ENCODE results near the gene DMGDH.
"Not testable (repeated sequence)": the region's sequence is repeated elsewhere in the genome, so short reads cannot be mapped to it uniquely, and the experiment has no call there.

DMGDH gene

GRCh38 chr5:78985116-78985724 lies 84.3 kb downstream of the DMGDH start, which contains the start of gene ARSB:
Gene ARSB (minus strand): TSS chr5:78985310. CDS start chr5:78985248, 62 bp downstream.
- TF ChIP-seq CTCF (IDR thresholded peaks at IDR 0.05; ENCODE audit: low read depth, low read length) = no peak
- Histone ChIP-seq H3K36me3 (no peaks in the 10 kb centered on the region), H3K9me3 (ENCODE audit: severe bottlenecking) (no peaks in the 10 kb centered on the region), H3K27ac (peak within 1 kb of the TSS; percentile 94), H3K27me3 (ENCODE audit: insufficient read depth, low read depth, severe bottlenecking) (no peaks in the 10 kb centered on the region), H3K4me3 (ENCODE audit: low read depth, low read length) (peak within 1 kb of the TSS; percentile 57)
- peak; percentile 57 for DNase-seq

- DNase-seq = peak; percentile 91
- no peaks in the 10 kb centered on the region for H3K27me3 ChIP-seq (ENCODE audit: insufficient read depth, low read depth, severe bottlenecking)
- no peaks in the 10 kb centered on the region for H3K36me3 ChIP-seq
- H3K9me3 ChIP-seq (ENCODE audit: severe bottlenecking) = no peaks in the 10 kb centered on the region
- H3K4me3 ChIP-seq (ENCODE audit: low read depth, low read length) = peak overlapping the region; percentile 57
- H3K27ac ChIP-seq = peak overlapping the region; percentile 94
- TF ChIP-seq CTCF (IDR thresholded peaks at IDR 0.05; ENCODE audit: low read depth, low read length) = no peak
Observed at GRCh38 chr5:78984439-78985115, 84.9 kb downstream of the DMGDH start.

- Histone ChIP-seq H3K36me3 (no peaks in the 10 kb centered on the region), H3K27ac (peak overlapping the region; percentile 94), H3K9me3 (ENCODE audit: severe bottlenecking) (no peaks in the 10 kb centered on the region), H3K27me3 (ENCODE audit: insufficient read depth, low read depth, severe bottlenecking) (no peaks in the 10 kb centered on the region), H3K4me3 (ENCODE audit: low read depth, low read length) (peak overlapping the region; percentile 57)
- TF ChIP-seq CTCF (IDR thresholded peaks at IDR 0.05; ENCODE audit: low read depth, low read length) = no peak
- no peak for DNase-seq
Observed at GRCh38 chr5:78983601-78984438, 85.7 kb downstream of the DMGDH start.

- not testable (repeated sequence) for H3K9me3 ChIP-seq (ENCODE audit: severe bottlenecking); H3K27ac ChIP-seq; DNase-seq; H3K4me3 ChIP-seq (ENCODE audit: low read depth, low read length); H3K36me3 ChIP-seq; H3K27me3 ChIP-seq (ENCODE audit: insufficient read depth, low read depth, severe bottlenecking)
Observed at GRCh38 chr5:78983194-78983593, 86.3 kb downstream of the DMGDH start.

- DNase-seq = no peak
- H3K27ac ChIP-seq = no peak overlapping the region
- H3K27me3 ChIP-seq (ENCODE audit: insufficient read depth, low read depth, severe bottlenecking) = no peaks in the 10 kb centered on the region
- H3K4me3 ChIP-seq (ENCODE audit: low read depth, low read length) = no peak overlapping the region
- no peak for TF ChIP-seq CTCF (IDR thresholded peaks at IDR 0.05; ENCODE audit: low read depth, low read length)
- H3K9me3 ChIP-seq (ENCODE audit: severe bottlenecking) = no peaks in the 10 kb centered on the region
- no peaks in the 10 kb centered on the region for H3K36me3 ChIP-seq
Observed at GRCh38 chr5:78979909-78980308, 89.6 kb downstream of the DMGDH start.

GRCh38 chr5:78979117-78979742 lies 90.2 kb downstream of the DMGDH start:
- no peak overlapping the region for H3K4me3 ChIP-seq (ENCODE audit: low read depth, low read length)
- no peak for TF ChIP-seq CTCF (IDR thresholded peaks at IDR 0.05; ENCODE audit: low read depth, low read length)
- no peaks in the 10 kb centered on the region for H3K9me3 ChIP-seq (ENCODE audit: severe bottlenecking)
- H3K27me3 ChIP-seq (ENCODE audit: insufficient read depth, low read depth, severe bottlenecking) = no peaks in the 10 kb centered on the region
- H3K27ac ChIP-seq = no peak overlapping the region
- H3K36me3 ChIP-seq = no peaks in the 10 kb centered on the region
- no peak for DNase-seq
